Posterior cingulate gyrus (tissue), 11 donors: ENCODE measurements around the gene PHKA1.
"Not testable (repeated sequence)": the region's sequence is repeated elsewhere in the genome, so short reads cannot be mapped to it uniquely, and the experiment has no call there.

Source experiments
- DNase-seq, 10 donors: peaks; one replicate each; pipeline versions ENCODE4 v3.0.0 to v3.0.0-alpha.2; 2020 to 2021; ENCODE audit warnings: mixed read lengths in 3 of 10
- intact Hi-C: fragments of 100-400 bp; cut with DNase I; formaldehyde crosslinking; loops from one replicate; pipeline ENCODE4 v1.15.1; 2023

The PHKA1 gene

DNA sequence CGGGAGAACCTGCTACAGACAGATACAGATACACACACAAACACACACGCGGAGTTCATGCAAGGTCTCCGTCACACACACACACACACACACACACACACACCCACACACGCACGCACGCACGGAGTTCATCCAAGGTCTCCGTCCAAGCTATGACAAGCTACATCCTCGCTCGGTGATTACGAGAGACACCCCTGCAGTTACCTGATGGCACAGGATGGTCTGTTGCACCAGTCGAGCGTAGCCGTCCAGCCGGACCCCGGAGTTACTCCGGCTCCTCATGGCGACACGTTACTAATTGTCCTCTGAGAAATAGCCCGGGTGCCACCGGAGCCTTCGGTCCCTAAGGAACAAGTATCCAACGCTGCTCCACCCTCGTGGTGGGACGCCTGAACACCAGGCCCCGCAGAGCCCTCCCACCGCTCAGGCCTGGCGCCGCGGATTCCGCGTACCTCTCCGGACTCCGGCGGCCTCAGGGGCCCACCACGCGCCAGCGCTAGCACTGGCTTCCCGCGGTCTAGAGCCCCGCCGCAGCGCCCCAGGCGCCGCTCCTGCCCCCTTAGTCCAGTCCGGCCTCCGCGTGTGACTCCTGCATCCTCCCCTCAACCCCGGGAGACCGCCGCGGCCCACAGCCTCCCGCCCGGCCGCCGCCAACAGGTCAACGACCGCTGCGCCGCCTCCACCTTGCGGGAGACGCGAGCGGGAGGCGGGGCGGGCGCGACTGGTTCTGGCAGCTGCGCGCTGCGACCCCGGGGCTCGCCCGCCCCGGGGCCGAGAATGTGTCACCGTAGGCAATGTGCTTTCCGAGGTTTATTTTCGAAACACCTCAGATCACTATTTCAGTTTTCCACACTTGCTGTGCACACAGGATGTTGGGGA is at the start of gene PHKA1:
TSS of gene PHKA1 (minus strand) at position 708 of the 879 bp plus-strand sequence. CDS start at position 282, 426 bp downstream.
- peak in 3 of 10 donors; percentile 2 to 75 (median 7) for DNase-seq
- intact Hi-C loops = not testable (repeated sequence)

DNA sequence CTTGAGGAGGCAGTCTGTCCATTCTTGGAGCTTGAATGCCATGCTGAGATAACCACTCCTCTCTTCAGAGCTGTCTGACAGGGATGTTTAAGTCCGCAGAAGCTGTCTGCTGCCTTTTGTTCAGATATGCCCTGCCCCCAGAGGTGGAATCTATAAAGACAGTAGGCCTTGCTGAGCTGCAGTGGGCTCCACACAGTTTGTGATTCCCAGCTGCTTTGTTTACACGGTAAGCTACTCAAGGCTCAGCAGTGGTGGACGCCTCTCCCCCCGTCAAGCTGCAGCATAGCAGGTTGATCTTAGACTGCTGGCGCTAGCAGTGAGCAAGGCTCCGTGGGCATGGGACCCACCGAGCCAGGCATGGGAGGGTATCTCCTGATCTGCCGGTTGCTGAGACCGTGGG is 46.3 kb upstream of the PHKA1 start:
- intact Hi-C loops, DNase-seq: not testable (repeated sequence)

DNA sequence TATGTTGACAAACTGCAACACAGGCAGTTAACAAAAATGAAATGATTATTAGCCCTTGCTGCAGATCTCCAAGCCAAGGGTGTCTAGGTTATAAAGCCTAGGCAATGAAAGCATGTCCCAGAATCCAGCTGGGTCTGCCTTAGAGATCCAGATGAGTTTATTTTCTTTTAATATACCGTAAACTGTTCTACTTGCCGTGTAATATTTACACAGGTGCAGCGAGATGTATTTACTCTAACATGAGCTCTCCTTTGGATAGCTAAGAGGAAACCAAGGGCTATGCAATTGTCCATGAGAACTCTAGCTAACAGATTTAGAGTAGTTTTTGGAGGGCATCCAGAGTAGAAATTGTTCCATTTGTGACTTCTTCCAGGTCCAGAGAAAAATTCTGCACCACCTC is 34.4 kb upstream of the PHKA1 start:
- intact Hi-C loops, DNase-seq: not testable (repeated sequence)

DNA sequence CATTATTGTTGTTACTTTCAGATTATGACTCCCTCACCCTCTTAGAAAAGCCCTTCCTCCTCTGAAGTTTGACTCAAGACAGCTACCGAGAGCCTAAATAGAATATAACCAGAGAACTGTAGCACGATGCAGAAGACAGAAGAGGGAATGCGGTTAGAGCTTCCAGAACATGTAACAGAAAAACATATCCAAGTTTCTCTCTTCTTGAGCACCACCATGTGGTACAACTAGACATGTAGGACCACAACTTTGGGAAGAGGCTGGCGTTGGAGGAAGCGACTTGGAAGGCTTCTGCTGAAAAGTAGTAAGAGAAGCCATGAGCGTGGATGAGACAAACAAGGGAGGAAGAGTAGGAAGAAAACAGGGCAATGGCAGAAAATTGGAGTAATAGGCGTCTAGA is 31.4 kb upstream of the PHKA1 start:
- DNase-seq, intact Hi-C loops: not testable (repeated sequence)

DNA sequence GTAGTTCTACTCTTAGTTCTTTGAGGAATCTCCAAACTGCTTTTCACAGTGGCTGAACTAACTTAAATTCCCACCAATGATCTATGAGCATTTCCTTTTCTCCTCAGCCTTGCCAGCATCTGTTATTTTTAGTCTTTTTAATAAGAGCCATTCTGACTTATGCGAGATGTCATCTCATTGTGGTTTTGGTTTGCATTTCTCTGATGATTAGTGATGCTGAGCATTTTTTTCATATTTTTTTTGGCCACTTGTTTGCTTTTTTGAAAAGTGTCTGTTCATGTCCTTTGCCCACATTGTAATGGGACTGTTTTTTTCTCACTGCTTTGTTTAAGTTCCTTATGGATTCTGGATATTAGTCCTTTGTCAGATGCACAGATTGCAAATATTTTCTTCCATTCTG is 21.5 kb upstream of the PHKA1 start:
- intact Hi-C loops = no loop called here
- no peak for DNase-seq

DNA sequence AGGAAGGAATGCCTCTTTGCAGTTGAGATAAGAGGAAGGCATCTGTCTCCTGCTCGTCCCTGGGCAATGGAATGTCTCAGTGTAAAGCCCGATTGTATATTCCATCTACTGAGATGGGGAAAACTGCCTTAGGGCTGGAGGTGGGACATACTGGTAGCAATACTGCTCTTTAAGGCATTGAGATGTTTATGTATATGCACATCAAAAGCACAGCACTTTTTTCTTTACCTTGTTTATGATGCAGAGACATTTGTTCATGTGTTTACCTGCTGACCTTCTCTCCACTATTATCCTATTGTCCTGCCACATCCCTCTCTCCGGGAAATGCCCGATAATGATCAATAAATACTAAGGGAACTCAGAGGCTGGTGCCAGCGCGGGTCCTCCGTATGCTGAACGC is 19.5 kb upstream of the PHKA1 start:
- intact Hi-C loops = not testable (repeated sequence)
- peak in 2 of 10 donors; percentile 12 to 65 for DNase-seq

DNA sequence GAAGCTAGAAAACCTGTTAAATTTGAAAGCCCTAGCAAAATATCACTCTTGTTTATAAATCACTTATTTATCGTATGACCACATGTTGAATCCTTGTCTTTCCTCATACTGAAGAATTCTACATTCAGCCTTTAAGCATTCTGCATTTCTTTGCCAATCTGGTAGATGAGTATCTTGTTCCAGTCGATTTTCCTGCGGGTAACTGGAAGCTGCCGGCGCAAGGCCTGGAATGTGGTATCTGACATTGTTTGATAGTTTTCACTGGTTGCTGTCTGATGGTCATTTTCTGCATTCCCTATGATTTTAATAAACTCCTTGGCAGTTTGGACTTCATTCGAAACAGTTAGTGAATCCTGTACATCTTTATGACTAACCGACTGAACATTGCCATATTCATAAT is 13.7 kb upstream of the PHKA1 start:
- no peak for DNase-seq
- intact Hi-C loops = no loop called here

DNA sequence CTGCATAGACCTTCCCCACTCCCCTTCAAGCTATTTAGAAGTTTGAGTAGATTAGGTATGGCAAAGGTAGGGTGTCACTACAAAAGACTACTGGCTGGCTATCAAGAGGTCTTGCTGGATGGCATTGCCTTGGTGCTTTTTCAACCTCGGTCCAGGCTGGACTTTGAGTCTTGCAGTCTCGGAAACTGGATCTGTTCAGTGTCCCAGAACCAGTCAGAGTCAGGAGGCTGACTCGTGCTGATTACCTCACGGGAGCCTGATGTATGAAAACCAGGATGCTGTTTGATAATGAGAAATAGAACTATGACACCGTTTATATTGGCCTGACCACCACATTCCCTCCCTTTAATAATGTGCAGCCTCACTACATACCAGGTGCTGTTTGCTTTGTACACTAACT is 2.7 kb upstream of the PHKA1 start:
- DNase-seq = no peak
- intact Hi-C loops = no loop called here

DNA sequence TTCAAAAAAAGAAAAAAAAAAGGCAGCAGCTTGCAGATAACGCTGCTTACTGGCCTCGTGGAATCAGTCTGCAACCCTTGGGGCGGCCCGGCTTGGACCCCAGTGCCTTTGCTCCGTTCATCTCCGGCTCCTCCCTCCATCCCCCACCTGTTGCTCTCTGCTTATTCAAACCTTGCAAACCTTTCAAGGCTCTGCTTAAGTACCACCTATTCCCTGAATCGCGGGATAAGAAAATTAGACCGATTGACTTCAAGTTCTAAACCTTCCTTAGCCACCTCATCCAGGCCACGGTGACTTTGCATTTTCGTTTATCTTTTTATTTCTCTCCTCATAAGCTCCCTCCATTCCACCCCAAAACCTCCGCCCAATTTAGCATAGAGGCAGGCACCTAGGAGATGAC is 1.4 kb upstream of the PHKA1 start:
- intact Hi-C loops = no loop called here

DNA sequence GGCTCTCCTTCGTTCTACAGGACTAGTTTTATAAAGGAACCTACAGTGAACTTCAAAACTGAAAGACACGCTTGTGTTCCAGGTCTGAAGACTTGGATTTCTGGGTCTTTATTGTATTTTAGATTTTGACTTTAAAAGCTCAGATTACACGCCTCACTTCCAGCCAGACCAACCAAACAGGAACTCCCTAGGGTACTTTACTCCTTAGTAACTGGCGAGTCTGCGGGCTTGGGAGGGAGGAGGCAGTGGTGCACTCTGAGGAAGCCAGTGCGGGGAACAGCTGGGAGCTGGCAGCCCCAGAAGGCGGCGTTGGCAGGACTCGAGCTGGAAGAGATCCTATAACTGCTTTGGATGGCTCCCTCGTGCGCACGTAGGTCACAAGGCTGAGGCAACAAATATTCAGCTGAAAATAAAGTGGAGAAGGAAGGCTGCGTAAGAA is 391 bp upstream of the PHKA1 start:
- peak in 9 of 10 donors; percentile 13 to 92 (median 48) for DNase-seq
- intact Hi-C loops = no loop called here

More for the DNA sequence above, 1.4 kb upstream of the PHKA1 start:
- no peak for DNase-seq

DNA sequence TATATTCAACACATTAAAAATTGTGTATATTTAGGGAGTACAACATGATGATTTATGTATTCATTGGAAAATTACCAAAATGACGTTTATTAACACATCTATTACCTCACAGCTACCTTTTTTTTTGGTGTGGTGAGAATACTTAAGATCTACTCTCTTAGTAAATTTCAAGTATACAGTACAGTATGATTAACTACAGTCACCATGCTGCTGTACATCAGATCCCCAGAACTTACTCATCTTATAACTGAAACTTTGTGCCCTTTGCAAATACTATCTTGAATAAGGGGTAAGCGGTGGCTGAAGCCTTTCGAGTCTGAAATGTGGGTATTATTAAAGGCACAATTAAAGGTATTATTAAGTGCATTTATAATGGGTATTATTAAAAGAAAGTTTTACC is 976 bp downstream of the PHKA1 start:
- no peak for DNase-seq
- intact Hi-C loops = no loop called here

DNA sequence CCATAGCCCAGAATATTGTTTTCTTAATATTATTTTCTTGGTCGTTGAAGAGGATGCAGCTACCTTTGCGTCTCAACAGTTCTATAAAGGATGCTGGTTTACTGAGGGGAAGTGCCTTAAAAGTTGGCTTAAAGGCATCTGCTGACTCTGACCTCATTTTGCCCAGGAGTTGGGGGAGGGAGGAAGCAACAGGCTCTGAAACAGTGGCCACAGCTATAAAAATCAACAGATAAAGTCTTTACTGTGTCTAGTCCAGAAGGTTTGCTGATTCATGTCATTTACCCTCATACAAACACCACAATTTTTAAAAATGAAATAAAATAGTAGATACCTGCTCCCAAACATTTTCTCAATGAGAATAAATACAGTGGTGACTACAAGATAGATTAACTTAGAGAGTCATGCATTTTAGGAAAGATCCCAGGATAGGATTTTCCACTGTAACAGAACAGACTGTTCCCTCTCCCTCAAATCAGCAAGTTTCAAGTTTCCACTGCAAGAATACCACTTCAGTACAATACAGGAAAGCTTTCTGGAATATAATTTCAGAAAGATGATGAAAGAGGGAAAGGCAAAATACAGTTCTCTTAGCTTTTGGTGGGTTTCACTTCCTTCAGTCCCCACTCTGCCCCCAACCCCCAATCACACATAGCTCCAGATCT is 1.9 kb downstream of the PHKA1 start:
- intact Hi-C loops = no loop called here
- no peak for DNase-seq

DNA sequence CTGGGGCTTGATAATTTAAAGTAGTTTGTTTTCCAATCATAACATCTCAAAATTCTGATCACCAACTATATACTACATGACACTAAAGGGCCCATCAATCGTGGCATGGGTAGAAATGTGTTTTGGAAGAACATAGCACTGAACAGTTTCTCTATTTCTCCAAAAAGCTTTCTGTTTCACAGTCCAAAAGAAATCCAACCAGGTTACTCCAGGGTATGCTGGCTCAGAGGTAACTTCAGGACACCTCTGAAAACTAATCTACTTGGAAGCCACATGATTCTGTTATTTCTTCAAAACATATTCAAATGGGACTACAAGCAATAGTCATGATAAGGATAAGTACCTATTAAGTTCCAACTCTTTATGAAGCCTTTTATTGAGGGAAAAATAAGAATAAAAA is 8.3 kb downstream of the PHKA1 start:
- no peak for DNase-seq
- intact Hi-C loops = no loop called here

DNA sequence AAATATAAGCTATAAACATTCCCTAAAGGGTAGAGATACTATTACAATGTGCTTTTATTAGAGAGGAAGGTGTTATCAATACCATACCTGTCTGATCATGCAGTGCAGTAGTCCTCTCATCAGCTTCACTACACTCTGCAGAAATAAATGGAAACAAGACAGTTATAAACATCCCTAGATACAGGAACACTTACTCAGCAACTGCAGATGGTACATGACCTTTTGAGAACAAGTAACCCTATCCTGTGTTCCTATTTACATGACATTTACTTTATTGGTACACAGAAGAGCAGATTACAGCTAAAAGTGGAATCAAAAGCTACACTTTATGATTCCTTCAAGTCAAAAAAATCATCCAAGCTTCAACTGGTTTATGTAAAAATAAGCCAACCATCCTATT is 9.0 kb downstream of the PHKA1 start:
- intact Hi-C loops = no loop called here
- no peak for DNase-seq

DNA sequence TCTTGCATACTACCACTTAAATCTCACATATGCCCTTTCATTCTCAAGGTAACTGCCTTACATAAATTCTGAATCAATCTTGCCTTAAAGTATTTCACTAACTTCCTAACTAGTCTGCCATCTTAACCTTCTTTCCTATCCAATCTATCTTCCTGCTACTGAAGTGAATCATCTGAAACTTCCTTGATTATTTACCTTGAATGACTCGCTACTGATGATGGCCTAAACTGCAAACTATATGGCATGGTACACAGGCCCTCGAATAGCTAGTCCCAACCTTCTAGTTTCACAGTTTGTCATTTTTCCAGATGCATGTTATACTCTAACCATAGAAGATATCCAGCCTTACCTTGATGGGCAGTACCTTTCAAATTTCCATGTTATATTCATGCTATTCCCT is 19.9 kb downstream of the PHKA1 start:
- intact Hi-C loops = no loop called here
- no peak for DNase-seq

DNA sequence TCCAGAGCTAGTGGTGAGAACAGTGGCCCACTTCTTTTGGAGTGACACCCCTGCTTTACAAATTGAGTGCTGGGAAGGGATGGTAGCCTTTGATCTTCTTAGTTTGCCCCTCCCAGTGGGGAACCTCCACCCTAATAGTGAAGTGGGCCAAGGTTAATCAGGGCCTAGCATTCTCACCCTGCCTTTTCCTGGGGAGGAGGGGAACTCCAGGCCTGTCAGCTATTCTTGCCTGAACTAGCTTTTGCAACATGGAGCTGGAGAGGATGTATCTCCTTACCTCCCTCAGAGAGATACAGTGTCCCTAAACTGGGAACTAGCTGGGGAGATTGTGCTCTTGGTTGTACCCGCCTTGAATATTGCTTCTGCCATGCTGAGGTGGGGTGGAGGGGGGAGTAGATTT is 20.6 kb downstream of the PHKA1 start:
- DNase-seq = no peak
- intact Hi-C loops = no loop called here

DNA sequence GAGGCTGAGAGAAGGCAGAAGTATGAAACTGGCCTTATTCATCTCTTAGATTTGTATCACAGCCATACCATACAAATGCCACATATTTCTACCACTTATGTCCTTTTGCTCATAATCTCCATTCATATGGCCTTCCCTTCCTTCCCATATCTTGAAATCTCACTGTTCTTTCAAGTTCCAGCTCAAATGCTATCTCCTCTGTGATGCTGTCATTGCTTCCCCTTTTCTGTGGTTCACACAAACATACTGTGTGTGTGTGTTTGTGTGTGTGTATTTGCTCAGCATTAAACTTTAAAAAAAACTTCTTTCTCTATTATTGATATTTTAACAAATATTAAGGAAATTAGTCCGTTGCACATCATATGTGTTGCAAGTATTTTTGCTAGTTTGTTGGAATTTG is 26.7 kb downstream of the PHKA1 start:
- intact Hi-C loops = no loop called here

DNA sequence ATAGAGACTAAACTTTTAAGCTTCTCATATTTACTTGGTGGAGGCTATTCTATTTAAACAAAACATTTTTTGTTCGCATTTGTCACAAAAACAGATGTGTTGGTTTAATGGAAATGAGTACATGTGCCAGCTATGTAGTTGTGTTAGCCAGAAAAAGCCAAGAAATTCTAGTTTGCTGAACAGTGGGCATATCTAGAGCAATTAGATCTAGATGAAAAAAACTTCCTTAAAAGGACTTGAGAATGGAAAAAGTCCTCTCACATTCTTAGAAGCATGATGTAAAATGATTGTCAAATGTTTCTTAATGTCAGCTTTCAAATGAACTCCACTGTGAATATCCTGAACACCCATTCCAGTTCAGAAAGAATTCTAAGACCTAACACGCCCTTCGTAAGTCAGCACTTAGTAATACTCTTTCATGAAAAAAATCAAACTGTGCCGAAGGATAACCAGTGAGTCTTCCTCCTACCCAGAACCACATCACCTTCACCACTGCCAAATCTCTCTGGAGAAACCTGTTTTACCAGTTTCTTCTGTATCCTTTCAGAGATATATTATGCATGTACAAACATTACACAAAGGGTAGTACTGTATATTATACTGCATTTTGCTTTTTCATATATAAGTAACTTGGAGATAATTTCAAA is 28.2 kb downstream of the PHKA1 start:
- no peak for DNase-seq
- intact Hi-C loops = no loop called here

More for the DNA sequence above, 26.7 kb downstream of the PHKA1 start:
- DNase-seq = no peak

DNA sequence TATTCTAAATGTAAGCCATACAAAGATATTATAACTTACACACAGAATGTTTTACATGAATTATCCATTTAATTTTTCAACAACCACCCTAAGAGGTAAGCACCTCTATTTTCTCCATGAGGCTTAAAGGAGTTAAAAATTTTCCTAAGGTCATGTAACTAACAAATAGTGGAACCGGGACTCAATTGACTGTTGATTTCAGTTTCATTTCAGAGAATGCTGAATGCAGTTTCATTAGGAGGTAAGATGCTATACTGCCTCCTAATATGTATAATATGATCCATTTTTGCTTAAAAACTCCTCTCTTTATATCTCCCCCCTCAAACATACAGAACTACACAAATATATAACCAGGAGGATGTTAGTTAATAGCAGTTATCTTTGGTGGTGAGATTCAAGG is 29.1 kb downstream of the PHKA1 start:
- intact Hi-C loops = no loop called here
- DNase-seq = no peak

DNA sequence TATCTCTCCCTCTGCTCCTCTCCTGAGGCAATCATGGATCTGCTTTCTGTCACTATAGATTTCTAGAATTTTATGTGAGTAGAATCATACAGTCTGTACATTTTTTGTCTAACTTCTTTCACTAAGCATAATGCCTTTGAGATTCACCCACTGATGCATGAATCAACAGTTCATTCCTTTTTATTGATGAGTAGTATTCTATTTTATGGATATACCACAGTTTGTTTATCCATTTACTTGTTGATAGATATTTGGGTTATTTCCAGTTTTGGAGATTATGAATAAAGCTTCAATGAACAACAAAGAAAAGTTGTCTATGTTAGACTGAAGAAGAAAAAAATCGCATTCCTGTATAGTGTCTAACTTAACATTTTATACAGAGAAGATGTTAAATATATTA is 30.5 kb downstream of the PHKA1 start:
- intact Hi-C loops = no loop called here
- DNase-seq = no peak

DNA sequence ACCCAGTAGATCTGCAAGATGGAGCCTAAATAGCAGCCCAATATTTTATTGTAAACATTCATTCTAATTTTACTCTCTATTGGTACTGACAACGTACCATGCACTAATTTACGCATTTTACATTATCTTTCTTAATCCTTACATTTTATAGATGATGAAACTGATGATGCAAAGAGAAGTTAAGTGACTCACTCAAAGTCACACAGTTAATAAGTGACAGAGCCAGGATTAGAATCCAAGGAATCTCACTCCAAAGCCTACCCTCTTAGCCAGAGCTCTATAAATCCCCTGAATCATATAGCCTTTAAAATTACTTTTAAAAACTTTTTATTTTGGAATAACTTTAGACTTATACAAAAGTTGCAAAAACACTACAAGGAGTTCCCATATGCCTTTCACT is 37.6 kb downstream of the PHKA1 start:
- intact Hi-C loops = no loop called here
- no peak for DNase-seq
